ENCODE data around the gene MCTP2.
A peak's percentile ranks its signal among the peaks of the same experiment; 100 is the strongest.

The MCTP2 gene, protein sequence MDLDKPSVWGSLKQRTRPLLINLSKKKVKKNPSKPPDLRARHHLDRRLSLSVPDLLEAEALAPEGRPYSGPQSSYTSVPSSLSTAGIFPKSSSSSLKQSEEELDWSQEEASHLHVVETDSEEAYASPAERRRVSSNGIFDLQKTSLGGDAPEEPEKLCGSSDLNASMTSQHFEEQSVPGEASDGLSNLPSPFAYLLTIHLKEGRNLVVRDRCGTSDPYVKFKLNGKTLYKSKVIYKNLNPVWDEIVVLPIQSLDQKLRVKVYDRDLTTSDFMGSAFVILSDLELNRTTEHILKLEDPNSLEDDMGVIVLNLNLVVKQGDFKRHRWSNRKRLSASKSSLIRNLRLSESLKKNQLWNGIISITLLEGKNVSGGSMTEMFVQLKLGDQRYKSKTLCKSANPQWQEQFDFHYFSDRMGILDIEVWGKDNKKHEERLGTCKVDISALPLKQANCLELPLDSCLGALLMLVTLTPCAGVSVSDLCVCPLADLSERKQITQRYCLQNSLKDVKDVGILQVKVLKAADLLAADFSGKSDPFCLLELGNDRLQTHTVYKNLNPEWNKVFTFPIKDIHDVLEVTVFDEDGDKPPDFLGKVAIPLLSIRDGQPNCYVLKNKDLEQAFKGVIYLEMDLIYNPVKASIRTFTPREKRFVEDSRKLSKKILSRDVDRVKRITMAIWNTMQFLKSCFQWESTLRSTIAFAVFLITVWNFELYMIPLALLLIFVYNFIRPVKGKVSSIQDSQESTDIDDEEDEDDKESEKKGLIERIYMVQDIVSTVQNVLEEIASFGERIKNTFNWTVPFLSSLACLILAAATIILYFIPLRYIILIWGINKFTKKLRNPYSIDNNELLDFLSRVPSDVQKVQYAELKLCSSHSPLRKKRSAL

DNA sequence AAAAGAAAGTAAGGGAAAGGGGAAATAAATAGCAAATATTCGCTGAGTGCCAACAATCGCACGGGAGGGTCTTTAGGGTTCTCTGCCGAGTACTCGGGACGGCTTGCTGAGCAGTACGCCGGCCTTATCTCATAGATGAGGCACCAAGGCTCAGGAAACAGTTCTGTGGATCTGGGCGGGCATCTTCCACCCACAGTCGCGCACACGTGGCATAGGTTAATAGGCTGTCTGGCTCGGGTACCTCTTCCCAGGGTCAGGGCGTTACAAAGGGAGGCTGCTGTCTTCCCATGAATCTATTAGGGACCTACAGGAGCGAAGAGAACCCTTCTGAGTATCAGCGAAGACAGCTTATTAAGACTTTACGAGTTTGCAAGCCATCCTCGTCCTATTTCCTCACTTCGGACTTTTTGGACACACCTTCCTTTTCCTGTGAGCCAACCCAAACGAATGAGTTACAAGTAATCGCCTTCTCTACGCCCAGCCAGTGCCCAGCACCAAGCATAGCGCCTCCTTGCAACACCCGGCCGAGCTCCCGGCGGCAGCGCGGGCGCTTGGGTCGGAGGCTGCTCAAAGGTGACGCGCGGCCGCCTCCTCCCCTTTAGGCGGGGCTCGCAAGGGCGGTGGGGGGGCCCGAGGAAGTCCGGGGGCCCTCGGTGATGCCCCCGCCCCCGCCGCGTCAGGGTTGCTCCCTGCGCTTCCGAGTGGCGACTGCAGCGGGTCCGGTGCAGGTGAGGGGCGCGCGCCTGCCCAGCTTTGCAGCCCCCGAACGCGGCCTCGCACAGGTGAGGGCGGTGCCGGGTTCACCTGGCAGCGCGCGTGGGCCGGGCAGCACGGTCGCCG is at the start of gene MCTP2:
TSS of gene MCTP2 (plus strand) at position 679 of the 840 bp plus-strand sequence. CDS start 66,705 bp downstream, outside the sequence.
- DNase-seq (ENCODE audit: low read depth, low spot score): peak; percentile 75
- TF ChIP-seq, protein P1, sequence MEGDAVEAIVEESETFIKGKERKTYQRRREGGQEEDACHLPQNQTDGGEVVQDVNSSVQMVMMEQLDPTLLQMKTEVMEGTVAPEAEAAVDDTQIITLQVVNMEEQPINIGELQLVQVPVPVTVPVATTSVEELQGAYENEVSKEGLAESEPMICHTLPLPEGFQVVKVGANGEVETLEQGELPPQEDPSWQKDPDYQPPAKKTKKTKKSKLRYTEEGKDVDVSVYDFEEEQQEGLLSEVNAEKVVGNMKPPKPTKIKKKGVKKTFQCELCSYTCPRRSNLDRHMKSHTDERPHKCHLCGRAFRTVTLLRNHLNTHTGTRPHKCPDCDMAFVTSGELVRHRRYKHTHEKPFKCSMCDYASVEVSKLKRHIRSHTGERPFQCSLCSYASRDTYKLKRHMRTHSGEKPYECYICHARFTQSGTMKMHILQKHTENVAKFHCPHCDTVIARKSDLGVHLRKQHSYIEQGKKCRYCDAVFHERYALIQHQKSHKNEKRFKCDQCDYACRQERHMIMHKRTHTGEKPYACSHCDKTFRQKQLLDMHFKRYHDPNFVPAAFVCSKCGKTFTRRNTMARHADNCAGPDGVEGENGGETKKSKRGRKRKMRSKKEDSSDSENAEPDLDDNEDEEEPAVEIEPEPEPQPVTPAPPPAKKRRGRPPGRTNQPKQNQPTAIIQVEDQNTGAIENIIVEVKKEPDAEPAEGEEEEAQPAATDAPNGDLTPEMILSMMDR (IDR thresholded peaks at IDR 0.05; ENCODE audit: low read depth, low read length): no peak
- in situ Hi-C loops (cut with HindIII; ENCODE audit: low sequenced_read_pairs): no loop called here
- H3K4me3 ChIP-seq (ENCODE audit: low read depth, low read length): peak within 1 kb of the TSS; percentile 51

DNA sequence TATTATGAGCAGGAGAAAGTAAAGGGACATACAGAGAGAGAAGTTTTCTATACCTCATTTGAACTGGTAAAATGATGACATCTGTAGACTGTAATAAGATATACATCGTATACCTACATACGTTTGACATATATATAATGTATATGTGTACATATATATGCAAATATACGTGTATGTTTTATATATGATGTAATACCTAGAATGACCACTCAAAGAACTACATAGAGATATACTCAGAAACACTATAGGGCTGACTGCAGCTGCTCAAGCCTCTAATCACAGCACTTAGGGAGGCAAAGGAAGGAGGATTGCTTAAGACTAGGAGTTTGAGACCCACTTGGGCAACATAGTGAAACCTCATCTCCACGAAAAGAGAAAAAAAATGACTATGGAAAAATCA is 48.5 kb upstream of the MCTP2 start:
- no peak for DNase-seq (ENCODE audit: low read depth, low spot score)
- TF ChIP-seq, protein P1 (IDR thresholded peaks at IDR 0.05; ENCODE audit: low read depth, low read length): no peak
- in situ Hi-C loops (cut with HindIII; ENCODE audit: low sequenced_read_pairs): no loop called here
- H3K4me3 ChIP-seq (ENCODE audit: low read depth, low read length): no peak overlapping the region

DNA sequence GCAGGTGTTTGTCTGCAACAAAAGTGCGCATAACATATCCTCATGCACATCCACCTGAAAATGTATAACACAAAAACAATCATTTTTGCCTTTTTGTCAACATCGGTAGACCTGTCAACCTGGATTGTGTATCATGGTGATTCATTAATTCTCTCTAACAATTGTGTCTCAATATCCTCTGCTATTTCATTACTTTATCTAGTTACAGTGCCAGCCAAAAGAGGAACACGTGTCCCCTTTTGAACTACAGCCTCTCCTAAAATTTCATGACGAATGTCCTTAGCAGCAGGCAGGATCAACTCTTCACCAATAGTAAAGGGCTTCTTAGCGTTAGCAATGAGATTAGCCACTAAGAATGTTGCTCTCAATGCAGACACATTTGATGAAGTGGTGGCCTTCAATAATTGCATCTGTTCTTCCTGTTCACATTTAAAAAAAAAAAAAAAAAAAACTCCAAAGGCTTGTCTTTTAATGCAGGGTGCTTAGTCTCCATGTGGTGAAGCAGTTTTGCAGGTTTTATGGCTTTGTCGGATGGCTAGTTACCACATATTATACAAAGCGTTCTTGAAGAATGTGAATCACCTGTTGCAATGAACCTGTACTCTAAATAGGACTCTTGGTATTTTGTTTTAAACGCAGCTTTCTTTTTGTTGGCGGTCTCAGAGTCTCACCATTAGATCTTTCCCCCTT is 45.7 kb upstream of the MCTP2 start:
- no peak for DNase-seq (ENCODE audit: low read depth, low spot score)
- H3K4me3 ChIP-seq (ENCODE audit: low read depth, low read length): no peak overlapping the region
- in situ Hi-C loops (cut with HindIII; ENCODE audit: low sequenced_read_pairs): no loop called here
- TF ChIP-seq, protein P1 (IDR thresholded peaks at IDR 0.05; ENCODE audit: low read depth, low read length): no peak

DNA sequence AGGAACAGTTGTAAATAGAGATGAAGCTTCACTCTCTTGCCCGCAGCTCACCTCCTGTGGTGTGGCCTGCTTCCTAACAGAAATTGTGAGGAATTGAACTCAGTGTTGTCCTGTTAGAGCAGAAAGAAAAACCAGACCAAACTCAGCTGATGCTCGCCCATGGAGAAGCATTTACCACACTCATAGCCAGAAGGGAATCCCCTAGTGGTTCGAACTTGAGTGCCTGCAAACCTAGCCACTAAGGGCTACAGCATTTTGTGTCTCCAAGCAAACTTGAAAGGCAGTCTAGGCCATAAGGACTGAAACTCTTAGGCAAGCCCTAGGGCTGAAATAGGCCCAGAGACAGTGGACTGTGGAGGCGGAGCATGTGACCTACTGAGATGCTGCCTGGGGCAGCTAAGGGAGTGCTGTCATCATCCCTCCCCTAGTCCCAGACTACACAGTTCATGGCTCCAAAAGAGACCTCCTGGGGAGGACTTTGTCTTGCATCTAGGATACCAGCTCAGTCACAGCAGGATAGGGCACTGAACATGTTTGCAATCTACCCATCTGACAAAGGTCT is 44.5 kb upstream of the MCTP2 start:
- TF ChIP-seq, protein P1 (IDR thresholded peaks at IDR 0.05; ENCODE audit: low read depth, low read length): no peak
- in situ Hi-C loops (cut with HindIII; ENCODE audit: low sequenced_read_pairs): no loop called here
- H3K4me3 ChIP-seq (ENCODE audit: low read depth, low read length): no peak overlapping the region
- DNase-seq (ENCODE audit: low read depth, low spot score): no peak

DNA sequence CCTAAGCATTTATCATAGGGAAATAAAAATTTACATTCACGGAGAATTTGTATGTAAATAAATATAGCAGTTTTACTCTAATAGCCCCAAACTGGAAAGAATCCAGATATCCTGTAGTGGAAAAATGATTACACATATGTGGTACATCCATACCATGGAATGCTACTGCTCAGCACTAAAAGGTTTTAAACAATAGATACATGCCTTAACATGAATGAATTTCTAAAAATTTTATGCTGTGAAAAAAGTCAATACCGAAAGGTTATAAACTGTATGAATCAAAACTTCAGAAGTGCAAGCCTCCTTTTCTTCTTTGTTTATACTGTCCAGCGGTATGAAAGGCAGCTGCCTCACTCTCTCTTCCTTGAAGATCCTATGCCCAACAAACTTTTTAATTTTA is 37.5 kb upstream of the MCTP2 start:
- H3K4me3 ChIP-seq (ENCODE audit: low read depth, low read length): no peak overlapping the region
- in situ Hi-C loops (cut with HindIII; ENCODE audit: low sequenced_read_pairs): no loop called here
- TF ChIP-seq, protein P1 (IDR thresholded peaks at IDR 0.05; ENCODE audit: low read depth, low read length): no peak
- no peak for DNase-seq (ENCODE audit: low read depth, low spot score)

Measured in astrocyte of the spinal cord (primary cell).